Liver (tissue), 9 donors: Measurements from ENCODE around the gene TOLLIP. TPM values are rescaled to one million over a fixed set of nuclear protein-coding genes. Genes with fewer than 3 reads are reported as not detected.
A peak's percentile ranks its signal among the peaks of the same experiment; 100 is the strongest.

Source experiments
- DNase-seq: peaks from one replicate; pipeline ENCODE4 v3.0.0-alpha.2; 2017; ENCODE audit warnings: low spot score
- H3K27ac ChIP-seq, 2 donors: one replicate each; pipeline ENCODE4 v1.7.0; 2013; ENCODE audit warnings: inconsistent platforms in 2 of 2, low read length in 2 of 2, control low read depth in 1 of 2, low read depth in 1 of 2, mild to moderate bottlenecking in 1 of 2
- H3K27me3 ChIP-seq, 4 donors: one replicate each; pipeline versions ENCODE4 v1.6.1 to v1.7.0; 2013; ENCODE audit warnings: low read length in 3 of 4, inconsistent platforms in 1 of 4, mild to moderate bottlenecking in 1 of 4, moderate library complexity in 1 of 4; ENCODE audit not compliant: control insufficient read depth in 4 of 4, insufficient read depth in 4 of 4
- H3K36me3 ChIP-seq, 4 donors: one replicate each; pipeline versions ENCODE4 v1.6.1 to v1.7.0; 2013; ENCODE audit warnings: low read length in 3 of 4, mild to moderate bottlenecking in 3 of 4, low read depth in 1 of 4, moderate library complexity in 1 of 4; ENCODE audit not compliant: control insufficient read depth in 4 of 4, insufficient read depth in 3 of 4
- H3K4me1 ChIP-seq, 4 donors: one replicate each; pipeline versions ENCODE4 v1.6.1 to v1.7.0; 2013; ENCODE audit warnings: low read length in 3 of 4, mild to moderate bottlenecking in 3 of 4, moderate library complexity in 1 of 4; ENCODE audit not compliant: control insufficient read depth in 4 of 4, insufficient read depth in 4 of 4
- H3K4me3 ChIP-seq, 3 donors: one replicate each; pipeline versions ENCODE4 v1.6.1 to v1.7.0; 2013; ENCODE audit warnings: low read length in 3 of 3, control low read depth in 1 of 3, low read depth in 1 of 3, mild to moderate bottlenecking in 1 of 3
- H3K9ac ChIP-seq, 2 donors: one replicate each; pipeline ENCODE4 v1.7.0; 2013; ENCODE audit warnings: low read length in 2 of 2, mild to moderate bottlenecking in 2 of 2, moderate library complexity in 2 of 2, control low read depth in 1 of 2, low read depth in 1 of 2
- H3K9me3 ChIP-seq, 4 donors: one replicate each; pipeline versions ENCODE4 v1.6.1 to v1.7.0; 2013; ENCODE audit warnings: low read length in 3 of 4; ENCODE audit not compliant: control insufficient read depth in 4 of 4
- EGR1 ChIP-seq, 2 donors: IDR thresholded peaks; 2 replicates each; pipeline ENCODE4 v1.6.1; 2016 to 2018; ENCODE audit warnings: antibody characterized with exemption in 2 of 2, low read depth in 2 of 2
- FOXA2 ChIP-seq: IDR thresholded peaks from 2 replicates; pipeline ENCODE4 v1.6.1; 2016; ENCODE audit warnings: antibody characterized with exemption
- GABPA ChIP-seq, 2 donors: IDR thresholded peaks in 1 of 2; conservative IDR thresholded peaks in 1 of 2; 2 replicates each; pipeline ENCODE4 v1.6.1; 2016; ENCODE audit warnings: antibody characterized with exemption in 2 of 2, mild to moderate bottlenecking in 1 of 2, moderate library complexity in 1 of 2
- HNF4A ChIP-seq, 2 donors: conservative IDR thresholded peaks; 2 replicates each; pipeline ENCODE4 v1.6.1; 2016; ENCODE audit warnings: antibody characterized with exemption in 2 of 2, mild to moderate bottlenecking in 2 of 2
- HNF4G ChIP-seq: IDR thresholded peaks from 2 replicates; pipeline ENCODE4 v1.6.1; 2016; ENCODE audit warnings: antibody characterized with exemption
- JUND ChIP-seq, 2 donors: IDR thresholded peaks; 2 replicates each; pipeline ENCODE4 v1.6.1; 2016; ENCODE audit warnings: antibody characterized with exemption in 2 of 2
- NR2F2 ChIP-seq: IDR thresholded peaks from 2 replicates; pipeline ENCODE4 v1.6.1; 2016; ENCODE audit warnings: antibody characterized with exemption
- RAD21 ChIP-seq, 2 donors: IDR thresholded peaks; 2 replicates each; pipeline ENCODE4 v1.6.1; 2016; ENCODE audit warnings: antibody characterized with exemption in 2 of 2, mild to moderate bottlenecking in 2 of 2
- RXRA ChIP-seq, 2 donors: IDR thresholded peaks; 2 replicates each; pipeline ENCODE4 v1.6.1; 2017 to 2018; ENCODE audit warnings: antibody characterized with exemption in 2 of 2, mild to moderate bottlenecking in 1 of 2
- SP1 ChIP-seq: IDR thresholded peaks from 2 replicates; pipeline ENCODE4 v1.6.1; 2018; ENCODE audit warnings: antibody characterized with exemption, mild to moderate bottlenecking
- TAF1 ChIP-seq: conservative IDR thresholded peaks from 2 replicates; pipeline ENCODE4 v1.6.1; 2016; ENCODE audit warnings: antibody characterized with exemption, mild to moderate bottlenecking
- YY1 ChIP-seq: IDR thresholded peaks from 2 replicates; pipeline ENCODE4 v1.6.1; 2016; ENCODE audit warnings: antibody characterized with exemption, mild to moderate bottlenecking
- WGBS: extraction: QIAGEN DNeasy Blood & Tissue Kit; methylation state at CpG from one replicate; pipeline ENCODE4 v1.1.7; 2013; 5-methylcytosine and 5-hydroxymethylcytosine counted together
- polyA plus RNA-seq, 2 donors: library from polyadenylated mRNA; stranded (reverse) in 1 of 2; unstranded in 1 of 2; fragments of 200-250 nt in 1 of 2; fragments of >200 nt in 1 of 2; fragmentation: Nextera tagmentation in 1 of 2; extraction: Ambion mirVana in 1 of 2; gene quantifications; one replicate each; pipeline versions ENCODE4 v1.2.1 to v1.2.3, GENCODE V29; 2013 to 2015
- total RNA-seq, 2 donors: library from RNA; depleted of rRNA; stranded (reverse); fragments of >200 nt; gene quantifications; one replicate each; pipeline ENCODE4 v1.2.3, GENCODE V29; 2014
- TF ChIP-seq, protein P1 (sequence below): IDR thresholded peaks from 2 replicates; pipeline ENCODE4 v1.6.1; 2016; ENCODE audit warnings: antibody characterized with exemption
- TF ChIP-seq, protein P2 (sequence below): fragments of 150-350 bp; IDR thresholded peaks from 2 replicates; pipeline ENCODE4 v1.5.1; 2017; ENCODE audit warnings: improper control_type of control experiment, low read depth, low read length; ENCODE audit not compliant: missing input control
- TF ChIP-seq, protein P3 (sequence below): IDR thresholded peaks from 2 replicates; pipeline ENCODE4 v1.6.1; 2016; ENCODE audit warnings: antibody characterized with exemption
- TF ChIP-seq, protein P4 (sequence below): IDR thresholded peaks from 2 replicates; pipeline ENCODE4 v1.6.1; 2016; ENCODE audit warnings: antibody characterized with exemption, mild to moderate bottlenecking
- donor health status: healthy.
- donor health status: healthy.
- donor health status: healthy.
- donor health status: healthy.
- donor health status: healthy.

TOLLIP gene
- total and polyA plus RNA-seq, 4 donors = 27.5 to 102 (median 72.9) TPM

DNA sequence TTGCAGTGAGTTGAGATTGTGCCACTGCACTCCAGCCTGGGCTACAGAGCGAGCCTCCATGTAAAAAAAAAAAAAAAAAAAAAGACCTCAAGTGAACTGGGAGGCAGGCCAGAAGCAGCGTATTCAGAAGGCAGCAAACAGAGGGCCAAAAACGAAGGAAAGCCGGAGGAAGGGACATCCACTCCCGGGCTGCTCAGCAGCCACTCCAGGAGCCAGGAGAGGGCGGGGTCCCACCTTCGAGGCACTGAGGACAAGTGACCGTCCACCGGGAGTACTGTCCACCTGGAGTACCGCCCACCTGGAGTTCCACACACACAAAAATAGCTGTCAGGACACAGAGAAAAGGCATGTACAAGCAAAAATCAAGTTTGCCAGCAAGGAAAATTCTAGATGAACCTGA, 5.5 kb downstream of the TOLLIP start:
- H3K4me3 ChIP-seq = peak overlapping the region in 2 of 3 donors; percentile 2 to 9
- TF ChIP-seq HNF4G (no peak), RXRA (IDR thresholded peaks at IDR 0.05) (no peak), GABPA (IDR thresholded peaks at IDR 0.05 in 1 of 2, conservative IDR thresholded peaks at IDR 0.05 in 1 of 2) (no peak), YY1 (no peak), SP1 (no peak), HNF4A (conservative IDR thresholded peaks at IDR 0.05) (no peak), NR2F2 (no peak), EGR1 (IDR thresholded peaks at IDR 0.05; ENCODE audit: low read depth in 2 of 2) (no peak), RAD21 (IDR thresholded peaks at IDR 0.05) (no peak), TAF1 (no peak), FOXA2 (no peak)
- TF ChIP-seq, protein P1, sequence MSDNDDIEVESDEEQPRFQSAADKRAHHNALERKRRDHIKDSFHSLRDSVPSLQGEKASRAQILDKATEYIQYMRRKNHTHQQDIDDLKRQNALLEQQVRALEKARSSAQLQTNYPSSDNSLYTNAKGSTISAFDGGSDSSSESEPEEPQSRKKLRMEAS = no peak
- TF ChIP-seq, protein P2, sequence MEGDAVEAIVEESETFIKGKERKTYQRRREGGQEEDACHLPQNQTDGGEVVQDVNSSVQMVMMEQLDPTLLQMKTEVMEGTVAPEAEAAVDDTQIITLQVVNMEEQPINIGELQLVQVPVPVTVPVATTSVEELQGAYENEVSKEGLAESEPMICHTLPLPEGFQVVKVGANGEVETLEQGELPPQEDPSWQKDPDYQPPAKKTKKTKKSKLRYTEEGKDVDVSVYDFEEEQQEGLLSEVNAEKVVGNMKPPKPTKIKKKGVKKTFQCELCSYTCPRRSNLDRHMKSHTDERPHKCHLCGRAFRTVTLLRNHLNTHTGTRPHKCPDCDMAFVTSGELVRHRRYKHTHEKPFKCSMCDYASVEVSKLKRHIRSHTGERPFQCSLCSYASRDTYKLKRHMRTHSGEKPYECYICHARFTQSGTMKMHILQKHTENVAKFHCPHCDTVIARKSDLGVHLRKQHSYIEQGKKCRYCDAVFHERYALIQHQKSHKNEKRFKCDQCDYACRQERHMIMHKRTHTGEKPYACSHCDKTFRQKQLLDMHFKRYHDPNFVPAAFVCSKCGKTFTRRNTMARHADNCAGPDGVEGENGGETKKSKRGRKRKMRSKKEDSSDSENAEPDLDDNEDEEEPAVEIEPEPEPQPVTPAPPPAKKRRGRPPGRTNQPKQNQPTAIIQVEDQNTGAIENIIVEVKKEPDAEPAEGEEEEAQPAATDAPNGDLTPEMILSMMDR = no peak
- TF ChIP-seq, protein P3, sequence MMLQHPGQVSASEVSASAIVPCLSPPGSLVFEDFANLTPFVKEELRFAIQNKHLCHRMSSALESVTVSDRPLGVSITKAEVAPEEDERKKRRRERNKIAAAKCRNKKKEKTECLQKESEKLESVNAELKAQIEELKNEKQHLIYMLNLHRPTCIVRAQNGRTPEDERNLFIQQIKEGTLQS = no peak
- TF ChIP-seq, protein P4, sequence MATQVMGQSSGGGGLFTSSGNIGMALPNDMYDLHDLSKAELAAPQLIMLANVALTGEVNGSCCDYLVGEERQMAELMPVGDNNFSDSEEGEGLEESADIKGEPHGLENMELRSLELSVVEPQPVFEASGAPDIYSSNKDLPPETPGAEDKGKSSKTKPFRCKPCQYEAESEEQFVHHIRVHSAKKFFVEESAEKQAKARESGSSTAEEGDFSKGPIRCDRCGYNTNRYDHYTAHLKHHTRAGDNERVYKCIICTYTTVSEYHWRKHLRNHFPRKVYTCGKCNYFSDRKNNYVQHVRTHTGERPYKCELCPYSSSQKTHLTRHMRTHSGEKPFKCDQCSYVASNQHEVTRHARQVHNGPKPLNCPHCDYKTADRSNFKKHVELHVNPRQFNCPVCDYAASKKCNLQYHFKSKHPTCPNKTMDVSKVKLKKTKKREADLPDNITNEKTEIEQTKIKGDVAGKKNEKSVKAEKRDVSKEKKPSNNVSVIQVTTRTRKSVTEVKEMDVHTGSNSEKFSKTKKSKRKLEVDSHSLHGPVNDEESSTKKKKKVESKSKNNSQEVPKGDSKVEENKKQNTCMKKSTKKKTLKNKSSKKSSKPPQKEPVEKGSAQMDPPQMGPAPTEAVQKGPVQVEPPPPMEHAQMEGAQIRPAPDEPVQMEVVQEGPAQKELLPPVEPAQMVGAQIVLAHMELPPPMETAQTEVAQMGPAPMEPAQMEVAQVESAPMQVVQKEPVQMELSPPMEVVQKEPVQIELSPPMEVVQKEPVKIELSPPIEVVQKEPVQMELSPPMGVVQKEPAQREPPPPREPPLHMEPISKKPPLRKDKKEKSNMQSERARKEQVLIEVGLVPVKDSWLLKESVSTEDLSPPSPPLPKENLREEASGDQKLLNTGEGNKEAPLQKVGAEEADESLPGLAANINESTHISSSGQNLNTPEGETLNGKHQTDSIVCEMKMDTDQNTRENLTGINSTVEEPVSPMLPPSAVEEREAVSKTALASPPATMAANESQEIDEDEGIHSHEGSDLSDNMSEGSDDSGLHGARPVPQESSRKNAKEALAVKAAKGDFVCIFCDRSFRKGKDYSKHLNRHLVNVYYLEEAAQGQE = no peak
- H3K27me3 ChIP-seq = no peaks in the 10 kb centered on the region
- H3K9ac ChIP-seq = peak overlapping the region; percentile 7 to 81
- 24% methylated on average over 10 of the region's 10 CpGs for WGBS
- H3K4me1 ChIP-seq = peaks cover 31 to 91% (median 64%) of the 10 kb centered on the region in 4 donors
- no peaks in the 10 kb centered on the region for H3K9me3 ChIP-seq
- DNase-seq = peak; percentile 36
- peak overlapping the region; percentile 86 to 89 for H3K27ac ChIP-seq
- no peaks in the 10 kb centered on the region for H3K36me3 ChIP-seq

DNA sequence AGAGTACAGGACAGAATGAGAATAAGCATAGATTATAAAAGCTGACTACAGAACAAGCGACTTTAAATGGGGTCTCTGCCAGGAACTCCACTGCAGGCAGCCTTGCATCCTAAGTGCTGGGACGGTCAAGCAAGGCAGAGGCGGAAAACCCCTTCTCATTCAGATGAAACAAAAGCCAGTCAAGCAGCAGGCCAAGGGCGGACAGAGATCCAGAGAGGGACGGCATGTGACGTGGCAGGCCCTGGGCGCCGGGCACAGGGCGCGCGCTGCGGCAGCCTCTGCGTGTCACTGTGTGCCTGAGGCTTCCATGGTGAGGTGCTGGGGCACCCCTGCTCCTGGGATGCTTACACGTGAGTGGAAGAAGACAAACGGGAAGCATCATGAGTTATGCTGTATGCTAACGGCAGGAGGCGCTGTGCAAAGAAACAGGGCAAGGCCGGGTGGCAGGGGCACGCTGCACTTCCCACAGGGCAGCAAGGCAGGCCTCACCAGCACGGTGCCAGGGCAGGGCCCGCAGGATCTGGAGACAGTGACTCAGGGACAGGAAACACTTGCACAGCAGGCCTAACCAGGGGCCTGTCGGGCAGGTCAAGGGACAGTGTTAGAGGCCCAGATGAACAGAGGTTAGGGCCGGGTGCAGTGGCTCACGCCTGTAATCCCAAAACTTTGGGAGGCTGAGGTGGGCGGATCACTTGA, 6.2 kb downstream of the TOLLIP start:
- 28% methylated on average over 25 of the region's 25 CpGs for WGBS
- H3K27me3 ChIP-seq = no peaks in the 10 kb centered on the region
- no peaks in the 10 kb centered on the region for H3K36me3 ChIP-seq
- H3K9me3 ChIP-seq = no peaks in the 10 kb centered on the region
- DNase-seq = no peak
- peak overlapping the region in 1 of 3 donors; percentile 15 for H3K4me3 ChIP-seq
- peaks cover 37 to 91% (median 64%) of the 10 kb centered on the region in 4 donors for H3K4me1 ChIP-seq
- peak overlapping the region; percentile 86 to 89 for H3K27ac ChIP-seq
- H3K9ac ChIP-seq = peak overlapping the region; percentile 7 to 89
- TF ChIP-seq, protein P4 = no peak
- TF ChIP-seq TAF1 (no peak), HNF4A (conservative IDR thresholded peaks at IDR 0.05) (no peak), HNF4G (no peak), RAD21 (IDR thresholded peaks at IDR 0.05) (peak; percentile 31 to 58), NR2F2 (no peak), GABPA (IDR thresholded peaks at IDR 0.05 in 1 of 2, conservative IDR thresholded peaks at IDR 0.05 in 1 of 2) (no peak), YY1 (no peak), JUND (IDR thresholded peaks at IDR 0.05) (no peak), FOXA2 (no peak)
- TF ChIP-seq, protein P3 = no peak
- TF ChIP-seq, protein P2 = peak; percentile 55
